H1 (cell line): ENCODE results near the gene IPO11. TPM values are rescaled to one million over a fixed set of nuclear protein-coding genes. Genes with fewer than 3 reads are reported as not detected.

ENCODE experiments used
- ATF2 ChIP-seq: IDR thresholded peaks from 2 replicates; pipeline ENCODE4 v1.6.1; 2012; ENCODE audit warnings: low read length, inconsistent platforms
- BACH1 ChIP-seq: IDR thresholded peaks from 2 replicates; pipeline ENCODE4 v1.6.1; 2012; ENCODE audit warnings: low read length, improper control_type of control experiment
- CREB1 ChIP-seq: IDR thresholded peaks from 2 replicates; pipeline ENCODE4 v1.6.1; 2012; ENCODE audit warnings: inconsistent platforms
- EP300 ChIP-seq, 2 experiments: IDR thresholded peaks; 1 replicate in 1 of 2; 2 replicates in 1 of 2; pipeline ENCODE4 v1.6.1; 2011 to 2012; ENCODE audit warnings: low read depth in 2 of 2, low read length in 2 of 2, mild to moderate bottlenecking in 2 of 2, borderline replicate concordance in 1 of 2, inconsistent platforms in 1 of 2, moderate library complexity in 1 of 2
- FOSL1 ChIP-seq: IDR thresholded peaks from 2 replicates; pipeline ENCODE4 v1.6.1; 2011; ENCODE audit warnings: mild to moderate bottlenecking, low read depth, low read length, moderate library complexity; ENCODE audit not compliant: insufficient read depth
- GTF2F1 ChIP-seq: IDR thresholded peaks from 2 replicates; pipeline ENCODE4 v1.6.1; 2012; ENCODE audit warnings: low read depth, low read length, improper control_type of control experiment, borderline replicate concordance
- KDM4A ChIP-seq: IDR thresholded peaks from one replicate; pipeline ENCODE4 v1.7.1; 2012; ENCODE audit warnings: low read depth, mild to moderate bottlenecking, moderate library complexity, low read length, inconsistent platforms; ENCODE audit not compliant: severe bottlenecking
- SAP30 ChIP-seq: fragments of 300-600 bp; sonication (generic); IDR thresholded peaks from 2 replicates; pipeline ENCODE4 v1.7.1; 2012; ENCODE audit warnings: low read length, moderate library complexity, mild to moderate bottlenecking, inconsistent platforms; ENCODE audit not compliant: insufficient read depth, insufficient replicate concordance
- SIN3A ChIP-seq, 2 experiments: IDR thresholded peaks in 1 of 2; conservative IDR thresholded peaks in 1 of 2; 2 replicates each; pipeline ENCODE4 v1.6.1; 2011 to 2012; ENCODE audit warnings: low read length in 2 of 2, improper control_type of control experiment in 1 of 2, low read depth in 1 of 2, mild to moderate bottlenecking in 1 of 2
- SUZ12 ChIP-seq: fragments of 200-600 bp; sonication (generic); IDR thresholded peaks from 2 replicates; pipeline ENCODE4 v1.6.1; 2012; ENCODE audit warnings: mild to moderate bottlenecking, inconsistent platforms, low read length, moderate library complexity, mixed read lengths
- polyA plus RNA-seq, 7 experiments: library from polyadenylated mRNA; depleted of rRNA in 3 of 7; stranded (reverse) in 5 of 7; unstranded in 2 of 7; fragments of >200 nt in 5 of 7; fragments of 200-250 nt in 2 of 7; gene quantifications; 1 replicate in 5 of 7; 2 replicates in 1 of 7; 4 replicates in 1 of 7; pipeline versions ENCODE4 v1.2.1 to v1.2.3, GENCODE V29; 2011 to 2013; ENCODE audit warnings: missing spikeins in 2 of 7, mixed read lengths in 2 of 7
- total RNA-seq: library from RNA; stranded (reverse); fragmentation: NEBNext Ultra II Directional; extraction: Animal tissue kit (Norgen Biotek cat#: 25700); gene quantifications from 2 replicates; pipeline ENCODE4 v1.2.1, GENCODE V29; 2021

The IPO11 gene
- total and polyA plus RNA-seq, 2 of the 8 experiments (the other 6 are each of a cell fraction or from before 2014, with no cell fraction given) = 23.6 to 64.4 TPM

- no peak for TF ChIP-seq EP300 (IDR thresholded peaks at IDR 0.05; ENCODE audit: borderline replicate concordance in 1 of 2, low read depth in 2 of 2, low read length in 2 of 2)
- no peak for TF ChIP-seq SUZ12
- TF ChIP-seq GTF2F1 = no peak
- TF ChIP-seq SIN3A (conservative IDR thresholded peaks at IDR 0.05 in 1 of 2, IDR thresholded peaks at IDR 0.05 in 1 of 2; ENCODE audit: low read depth in 1 of 2, low read length in 2 of 2) = no peak
- TF ChIP-seq FOSL1 = no peak
- no peak for TF ChIP-seq KDM4A
- no peak for TF ChIP-seq CREB1
- no peak for TF ChIP-seq ATF2
- no peak for TF ChIP-seq SAP30
- TF ChIP-seq BACH1 = no peak
These were observed 6.0 kb downstream of the IPO11 start (continued) for GRCh38 chr5:62418462-62419076.
